GM12872 (cell line): Measurements from ENCODE around the gene ACOT2.

Experiments
- TF ChIP-seq, protein P1 (sequence below): IDR thresholded peaks from 3 replicates; pipeline ENCODE4 v1.5.1; 2011; ENCODE audit warnings: low read depth, mild to moderate bottlenecking, low read length, moderate library complexity; ENCODE audit not compliant: insufficient read depth

Gene ACOT2, protein sequence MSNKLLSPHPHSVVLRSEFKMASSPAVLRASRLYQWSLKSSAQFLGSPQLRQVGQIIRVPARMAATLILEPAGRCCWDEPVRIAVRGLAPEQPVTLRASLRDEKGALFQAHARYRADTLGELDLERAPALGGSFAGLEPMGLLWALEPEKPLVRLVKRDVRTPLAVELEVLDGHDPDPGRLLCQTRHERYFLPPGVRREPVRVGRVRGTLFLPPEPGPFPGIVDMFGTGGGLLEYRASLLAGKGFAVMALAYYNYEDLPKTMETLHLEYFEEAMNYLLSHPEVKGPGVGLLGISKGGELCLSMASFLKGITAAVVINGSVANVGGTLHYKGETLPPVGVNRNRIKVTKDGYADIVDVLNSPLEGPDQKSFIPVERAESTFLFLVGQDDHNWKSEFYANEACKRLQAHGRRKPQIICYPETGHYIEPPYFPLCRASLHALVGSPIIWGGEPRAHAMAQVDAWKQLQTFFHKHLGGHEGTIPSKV

DNA sequence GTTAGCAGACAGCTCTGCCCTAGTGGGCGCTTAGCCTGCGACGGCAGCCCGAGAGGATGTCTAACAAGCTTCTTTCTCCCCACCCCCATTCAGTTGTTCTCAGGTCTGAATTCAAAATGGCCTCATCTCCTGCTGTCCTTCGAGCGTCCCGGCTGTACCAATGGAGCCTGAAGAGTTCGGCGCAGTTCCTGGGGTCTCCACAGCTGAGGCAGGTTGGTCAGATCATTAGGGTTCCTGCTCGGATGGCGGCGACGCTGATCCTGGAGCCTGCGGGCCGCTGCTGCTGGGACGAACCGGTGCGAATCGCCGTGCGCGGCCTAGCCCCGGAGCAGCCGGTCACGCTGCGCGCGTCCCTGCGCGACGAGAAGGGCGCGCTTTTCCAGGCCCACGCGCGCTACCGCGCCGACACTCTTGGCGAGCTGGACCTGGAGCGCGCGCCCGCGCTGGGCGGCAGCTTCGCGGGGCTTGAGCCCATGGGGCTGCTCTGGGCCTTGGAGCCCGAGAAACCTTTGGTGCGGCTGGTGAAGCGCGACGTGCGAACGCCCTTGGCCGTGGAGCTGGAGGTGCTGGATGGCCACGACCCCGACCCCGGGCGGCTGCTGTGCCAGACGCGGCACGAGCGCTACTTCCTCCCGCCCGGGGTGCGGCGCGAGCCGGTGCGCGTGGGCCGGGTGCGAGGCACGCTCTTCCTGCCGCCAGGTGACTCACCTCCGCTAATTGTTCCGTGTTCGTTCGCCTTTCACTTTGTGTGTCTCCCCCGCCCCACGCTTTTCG lies at the start of gene ACOT2:
Gene ACOT2, plus strand, starts transcription at position 29 of the 774 bp plus-strand sequence. Its CDS starts 28 bp downstream, at position 57.
- TF ChIP-seq, protein P1, sequence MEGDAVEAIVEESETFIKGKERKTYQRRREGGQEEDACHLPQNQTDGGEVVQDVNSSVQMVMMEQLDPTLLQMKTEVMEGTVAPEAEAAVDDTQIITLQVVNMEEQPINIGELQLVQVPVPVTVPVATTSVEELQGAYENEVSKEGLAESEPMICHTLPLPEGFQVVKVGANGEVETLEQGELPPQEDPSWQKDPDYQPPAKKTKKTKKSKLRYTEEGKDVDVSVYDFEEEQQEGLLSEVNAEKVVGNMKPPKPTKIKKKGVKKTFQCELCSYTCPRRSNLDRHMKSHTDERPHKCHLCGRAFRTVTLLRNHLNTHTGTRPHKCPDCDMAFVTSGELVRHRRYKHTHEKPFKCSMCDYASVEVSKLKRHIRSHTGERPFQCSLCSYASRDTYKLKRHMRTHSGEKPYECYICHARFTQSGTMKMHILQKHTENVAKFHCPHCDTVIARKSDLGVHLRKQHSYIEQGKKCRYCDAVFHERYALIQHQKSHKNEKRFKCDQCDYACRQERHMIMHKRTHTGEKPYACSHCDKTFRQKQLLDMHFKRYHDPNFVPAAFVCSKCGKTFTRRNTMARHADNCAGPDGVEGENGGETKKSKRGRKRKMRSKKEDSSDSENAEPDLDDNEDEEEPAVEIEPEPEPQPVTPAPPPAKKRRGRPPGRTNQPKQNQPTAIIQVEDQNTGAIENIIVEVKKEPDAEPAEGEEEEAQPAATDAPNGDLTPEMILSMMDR: peak; percentile 28; the same call in 1 of the 3 replicates

DNA sequence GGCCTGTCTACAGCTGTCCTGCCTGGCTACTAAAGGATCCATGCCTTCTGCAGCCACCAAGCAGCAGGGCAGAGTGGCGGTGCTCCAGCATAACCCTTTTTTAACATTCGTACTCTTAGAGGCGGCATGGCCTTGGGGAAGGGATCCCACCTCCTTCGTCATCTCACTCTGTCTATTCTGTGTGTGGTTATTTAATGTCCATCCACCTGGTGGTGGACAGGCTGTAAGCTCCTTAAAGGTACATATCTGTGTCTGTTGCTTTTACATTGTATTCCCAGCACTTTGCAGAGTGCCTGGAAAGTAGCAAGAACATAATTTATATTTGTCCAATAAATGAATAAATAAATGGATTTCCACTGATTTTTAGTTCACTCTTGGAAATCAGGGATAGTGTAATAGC lies 47.8 kb upstream of the ACOT2 start:
- TF ChIP-seq, protein P1: no peak

DNA sequence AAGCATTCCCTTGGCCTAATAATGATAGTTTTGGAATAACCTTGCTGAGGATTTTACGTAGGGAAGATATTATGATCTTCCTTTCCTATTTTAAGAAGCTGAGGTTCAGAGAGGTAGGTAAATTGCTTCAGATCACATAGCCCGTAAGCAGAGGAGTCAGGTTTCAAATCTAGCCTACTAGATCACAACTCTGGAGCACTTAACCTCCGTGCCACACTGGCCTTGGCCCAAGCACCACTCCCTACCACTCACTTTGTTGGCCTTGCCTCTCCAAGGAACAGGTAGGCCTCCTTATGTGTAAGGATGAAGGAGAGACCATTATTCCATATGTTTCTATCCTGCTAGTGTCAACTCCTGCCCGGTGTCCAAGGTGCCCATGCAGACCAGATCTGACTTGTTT lies 44.5 kb upstream of the ACOT2 start:
- TF ChIP-seq, protein P1: no peak

DNA sequence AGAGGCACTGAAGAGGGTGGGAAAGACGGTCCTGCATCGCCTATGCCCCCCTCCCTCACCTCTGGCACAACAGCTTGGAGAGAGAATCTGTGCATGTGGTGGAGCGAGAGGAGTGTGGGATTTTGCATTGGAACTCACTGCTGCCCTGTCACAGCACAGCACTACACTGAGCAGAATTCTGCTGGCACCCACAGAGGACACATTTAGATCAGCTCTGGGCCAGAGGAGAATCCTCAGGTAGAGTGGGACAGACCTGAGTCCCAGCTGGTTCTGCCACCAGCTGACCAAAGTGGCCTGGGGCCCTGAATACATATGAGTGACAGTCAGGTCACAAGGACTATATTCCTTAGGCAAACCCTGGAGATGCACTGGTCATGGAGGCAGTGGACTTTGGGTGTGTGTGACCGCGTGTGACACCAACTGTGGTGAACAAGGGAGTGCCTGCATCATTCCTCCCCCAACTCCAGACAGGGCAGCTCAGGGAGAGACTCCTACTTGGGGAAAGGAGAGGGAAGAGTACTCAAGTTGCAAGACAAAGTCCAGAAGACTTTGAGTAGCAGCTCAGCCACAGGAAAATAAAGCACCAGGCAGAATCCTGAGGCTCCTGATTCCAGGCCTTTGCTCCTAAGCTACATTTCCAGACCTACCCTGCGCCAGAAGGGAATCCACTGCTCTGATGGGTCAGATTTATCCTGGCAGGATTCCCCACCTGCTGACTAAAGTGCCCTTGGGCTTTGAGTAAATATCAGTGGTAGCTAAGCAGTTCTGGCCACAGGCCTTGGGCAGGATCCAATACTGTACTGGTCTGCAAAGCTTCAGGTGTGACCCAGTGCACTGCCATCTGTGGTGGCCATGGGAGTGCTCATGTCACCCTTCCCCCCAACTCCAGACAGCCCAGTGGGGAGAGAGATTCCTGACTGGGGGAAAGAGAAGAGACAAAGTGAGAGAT lies 42.7 kb upstream of the ACOT2 start:
- TF ChIP-seq, protein P1: no peak

DNA sequence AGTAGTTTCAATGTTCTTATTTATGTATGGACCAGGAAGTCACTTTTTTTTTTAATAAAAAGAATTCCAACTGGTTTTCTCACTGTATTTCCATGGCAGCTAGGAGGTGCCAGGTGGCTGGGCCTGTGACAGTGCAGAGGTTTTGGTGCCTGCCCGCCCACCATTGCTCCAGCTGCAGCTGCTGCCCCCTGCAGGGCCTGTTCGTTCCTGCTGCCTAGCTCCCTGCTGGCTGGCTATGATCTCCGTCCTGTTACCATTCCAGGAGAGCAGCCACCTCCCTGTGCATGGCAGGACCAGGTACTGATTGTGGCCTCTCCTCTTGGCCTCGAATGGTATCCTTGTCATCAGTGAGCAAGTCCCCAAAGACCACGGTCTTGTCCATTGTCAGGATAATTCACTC lies 30.0 kb upstream of the ACOT2 start:
- TF ChIP-seq, protein P1: peak; percentile 55; the same call in 2 of the 3 replicates

DNA sequence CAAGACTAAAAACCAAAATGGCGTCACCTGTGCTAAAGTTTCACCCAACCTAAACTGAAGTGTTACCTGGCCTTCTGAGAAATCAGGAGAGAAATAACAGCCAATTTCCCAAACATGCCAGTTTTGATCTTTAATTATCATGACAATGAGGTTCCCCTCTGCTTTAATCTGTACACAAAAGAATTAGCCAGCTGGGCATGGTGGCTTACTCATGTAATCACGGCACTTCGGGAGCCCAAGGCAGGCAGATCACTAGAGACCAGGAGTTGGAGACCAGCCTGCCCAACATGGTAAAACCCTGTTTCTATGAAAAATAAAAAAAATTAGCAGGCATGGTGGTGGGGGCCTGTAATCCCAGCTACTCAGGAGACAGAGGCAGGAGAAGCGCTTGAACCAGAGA lies 15.2 kb upstream of the ACOT2 start:
- TF ChIP-seq, protein P1: no peak
